Measurements from ENCODE around the gene MEG3. TPM values are rescaled to one million over a fixed set of nuclear protein-coding genes. Genes with fewer than 3 reads are reported as not detected.

Gene MEG3
- total and polyA plus RNA-seq, 2 donors from 2014 or later, result 24.0 to 29.6 TPM

DNA sequence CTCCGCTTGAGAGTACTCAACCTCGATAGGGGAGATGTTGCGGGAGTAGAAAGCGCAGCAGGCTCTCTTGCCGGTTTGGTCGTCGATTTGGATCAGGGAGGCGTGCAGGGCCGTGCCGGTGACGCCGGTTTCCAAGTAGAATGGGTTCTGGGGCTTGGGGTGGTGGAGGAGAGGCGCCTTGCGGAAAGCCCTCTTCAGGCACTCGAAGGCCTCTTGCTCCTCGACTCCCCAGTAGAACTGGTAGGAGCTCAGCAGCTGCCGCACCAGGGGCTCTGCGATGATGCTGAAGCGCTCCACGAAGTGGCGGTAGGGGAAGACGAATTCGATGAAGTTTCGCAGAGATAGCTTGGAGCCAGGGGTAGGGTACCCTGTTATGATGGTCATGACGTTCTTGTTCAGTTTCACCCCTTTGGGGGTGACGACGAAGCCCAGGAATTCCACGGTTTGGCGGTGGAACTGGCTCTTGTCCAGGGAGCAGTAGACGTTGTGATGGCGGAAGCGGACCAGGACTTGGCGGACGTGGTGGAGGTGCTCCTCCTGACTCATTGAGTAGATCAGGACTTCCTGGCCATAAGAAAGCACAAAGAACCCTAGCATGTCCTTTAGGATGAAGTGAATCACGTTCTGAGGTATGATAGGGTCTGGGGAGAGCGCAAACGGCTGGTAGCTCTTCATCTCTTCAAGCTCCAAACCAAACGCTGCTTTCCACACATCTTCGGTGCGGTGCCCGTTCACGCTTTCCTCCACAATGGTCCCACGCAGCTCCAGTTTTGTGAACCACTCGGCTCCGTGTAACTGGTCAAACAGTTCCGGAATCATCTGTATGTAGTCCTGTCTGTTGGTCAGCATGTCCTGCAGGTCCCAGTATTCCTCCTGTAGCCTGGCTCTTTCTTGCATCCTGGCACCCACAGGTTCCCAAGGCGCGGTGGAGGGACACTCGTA, 56.4 kb downstream of the MEG3 start:
- DNase-seq, result peak in 1 of 5 donors; percentile 67
- intact Hi-C loops (cut with DNase I), result no loop called here
- H3K27ac ChIP-seq (ENCODE audit: low read depth in 2 of 2, low read length in 2 of 2), result no peak overlapping the region

DNA sequence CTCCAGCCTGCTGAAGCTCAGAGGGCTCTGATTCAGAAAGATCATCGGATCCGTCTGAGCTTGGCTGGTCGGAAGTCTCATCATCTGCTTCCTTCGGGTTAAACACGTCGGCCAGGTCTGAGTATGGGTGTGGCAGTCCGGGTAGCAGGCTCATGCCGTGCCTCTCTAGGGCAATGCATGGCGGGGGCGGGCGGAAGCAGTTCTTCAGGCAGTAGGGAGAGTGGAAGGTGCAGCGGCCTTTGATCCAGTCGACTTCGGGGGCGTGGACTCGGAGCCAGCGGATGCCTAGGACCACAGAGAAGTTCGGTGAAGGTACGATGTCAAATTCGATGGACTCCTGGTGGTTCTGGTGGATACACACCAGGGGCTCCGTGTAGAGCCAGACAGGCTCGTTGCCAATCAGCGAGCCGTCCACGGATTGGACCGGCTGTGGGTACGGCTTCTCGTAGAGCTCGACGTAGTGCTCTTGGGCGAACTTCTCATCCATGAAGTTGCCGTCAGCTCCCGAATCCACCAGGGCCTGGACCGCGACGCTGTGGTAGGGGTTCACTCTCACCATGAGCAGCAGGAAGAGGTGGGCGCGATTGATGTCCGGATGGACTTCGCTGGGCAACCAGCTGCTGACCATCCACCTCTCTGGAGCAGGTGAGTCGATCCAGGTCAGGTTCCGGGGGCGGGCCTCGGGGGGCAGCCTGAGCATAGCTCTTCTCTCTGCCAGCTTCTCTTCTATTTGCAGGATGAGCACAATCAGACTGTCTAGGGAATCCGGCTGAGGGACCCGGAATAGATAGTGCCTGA, 57.3 kb downstream of the MEG3 start:
- H3K27me3 ChIP-seq (ENCODE audit: control insufficient read depth, insufficient read depth, low read length), result no peaks in the 10 kb centered on the region
- no peak overlapping the region for H3K4me3 ChIP-seq (ENCODE audit: low read length in 3 of 3)
- no peak for FAIRE-seq
- no peaks in the 10 kb centered on the region for H3K4me1 ChIP-seq (ENCODE audit: control insufficient read depth in 2 of 3, insufficient read depth in 2 of 3, low read depth in 1 of 3, low read length in 3 of 3)
- H3K9ac ChIP-seq (ENCODE audit: low read length in 3 of 3), result no peak overlapping the region
- no peaks in the 10 kb centered on the region for H3K36me3 ChIP-seq (ENCODE audit: control insufficient read depth in 2 of 3, insufficient read depth in 3 of 3, low read length in 3 of 3)
- no peak overlapping the region for H3K27ac ChIP-seq (ENCODE audit: low read depth in 2 of 2, low read length in 2 of 2)
- peaks cover 0 to 3% (median 0%) of the 10 kb centered on the region in 3 donors for H3K9me3 ChIP-seq (ENCODE audit: control insufficient read depth in 2 of 3, insufficient read depth in 1 of 3, low read length in 3 of 3)
- DNase-seq, result peak in 1 of 5 donors; percentile 55
- intact Hi-C loops (cut with DNase I), result no loop called here
- TF ChIP-seq, protein P1, sequence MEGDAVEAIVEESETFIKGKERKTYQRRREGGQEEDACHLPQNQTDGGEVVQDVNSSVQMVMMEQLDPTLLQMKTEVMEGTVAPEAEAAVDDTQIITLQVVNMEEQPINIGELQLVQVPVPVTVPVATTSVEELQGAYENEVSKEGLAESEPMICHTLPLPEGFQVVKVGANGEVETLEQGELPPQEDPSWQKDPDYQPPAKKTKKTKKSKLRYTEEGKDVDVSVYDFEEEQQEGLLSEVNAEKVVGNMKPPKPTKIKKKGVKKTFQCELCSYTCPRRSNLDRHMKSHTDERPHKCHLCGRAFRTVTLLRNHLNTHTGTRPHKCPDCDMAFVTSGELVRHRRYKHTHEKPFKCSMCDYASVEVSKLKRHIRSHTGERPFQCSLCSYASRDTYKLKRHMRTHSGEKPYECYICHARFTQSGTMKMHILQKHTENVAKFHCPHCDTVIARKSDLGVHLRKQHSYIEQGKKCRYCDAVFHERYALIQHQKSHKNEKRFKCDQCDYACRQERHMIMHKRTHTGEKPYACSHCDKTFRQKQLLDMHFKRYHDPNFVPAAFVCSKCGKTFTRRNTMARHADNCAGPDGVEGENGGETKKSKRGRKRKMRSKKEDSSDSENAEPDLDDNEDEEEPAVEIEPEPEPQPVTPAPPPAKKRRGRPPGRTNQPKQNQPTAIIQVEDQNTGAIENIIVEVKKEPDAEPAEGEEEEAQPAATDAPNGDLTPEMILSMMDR (IDR thresholded peaks at IDR 0.05; ENCODE audit: borderline replicate concordance, extremely low read depth, insufficient read depth), result no peak

More for the DNA sequence above, 56.4 kb downstream of the MEG3 start:
- Histone ChIP-seq H3K9me3 (ENCODE audit: control insufficient read depth in 2 of 3, insufficient read depth in 1 of 3, low read length in 3 of 3) (peaks cover 0 to 3% (median 0%) of the 10 kb centered on the region in 3 donors), H3K4me1 (ENCODE audit: control insufficient read depth in 2 of 3, insufficient read depth in 2 of 3, low read depth in 1 of 3, low read length in 3 of 3) (no peaks in the 10 kb centered on the region), H3K9ac (ENCODE audit: low read length in 3 of 3) (no peak overlapping the region), H3K27me3 (ENCODE audit: control insufficient read depth, insufficient read depth, low read length) (no peaks in the 10 kb centered on the region), H3K36me3 (ENCODE audit: control insufficient read depth in 2 of 3, insufficient read depth in 3 of 3, low read length in 3 of 3) (no peaks in the 10 kb centered on the region), H3K4me3 (ENCODE audit: low read length in 3 of 3) (no peak overlapping the region)
- no peak for FAIRE-seq
- TF ChIP-seq, protein P1 (IDR thresholded peaks at IDR 0.05; ENCODE audit: borderline replicate concordance, extremely low read depth, insufficient read depth), result no peak

DNA sequence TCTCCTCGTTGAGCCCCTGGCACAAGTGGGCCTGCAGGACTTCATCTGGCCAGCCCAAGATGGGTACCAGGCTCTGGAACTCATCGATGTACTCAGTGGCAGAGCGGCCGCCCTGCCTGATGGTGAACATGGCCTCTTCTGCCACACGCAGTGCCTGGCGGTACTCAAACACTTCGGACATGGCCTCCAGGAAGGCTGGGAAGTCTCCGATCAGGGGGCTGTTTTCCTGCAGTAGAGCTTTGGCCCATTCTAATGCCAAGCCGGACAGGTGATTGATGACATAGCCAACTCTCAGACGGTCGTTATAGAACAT, 57.8 kb downstream of the MEG3 start:
- DNase-seq (peak in 1 of 5 donors; percentile 30), FAIRE-seq (no peak)
- Histone ChIP-seq H3K9me3 (ENCODE audit: control insufficient read depth in 2 of 3, insufficient read depth in 1 of 3, low read length in 3 of 3) (peaks cover 0 to 3% (median 0%) of the 10 kb centered on the region in 3 donors), H3K4me3 (ENCODE audit: low read length in 3 of 3) (no peak overlapping the region), H3K4me1 (ENCODE audit: control insufficient read depth in 2 of 3, insufficient read depth in 2 of 3, low read depth in 1 of 3, low read length in 3 of 3) (no peaks in the 10 kb centered on the region), H3K27me3 (ENCODE audit: control insufficient read depth, insufficient read depth, low read length) (no peaks in the 10 kb centered on the region), H3K36me3 (ENCODE audit: control insufficient read depth in 2 of 3, insufficient read depth in 3 of 3, low read length in 3 of 3) (no peaks in the 10 kb centered on the region), H3K9ac (ENCODE audit: low read length in 3 of 3) (no peak overlapping the region), H3K27ac (ENCODE audit: low read depth in 2 of 2, low read length in 2 of 2) (no peak overlapping the region)
- intact Hi-C loops (cut with DNase I), result no loop called here
- TF ChIP-seq, protein P1 (IDR thresholded peaks at IDR 0.05; ENCODE audit: borderline replicate concordance, extremely low read depth, insufficient read depth), result no peak

All from kidney (tissue), 14 donors.